Forelimb muscle (tissue), 1 donor: ENCODE measurements around the gene MB. TPM values are rescaled to one million over a fixed set of nuclear protein-coding genes. Genes with fewer than 3 reads are reported as not detected.
"Not testable (repeated sequence)": the region's sequence is repeated elsewhere in the genome, so short reads cannot be mapped to it uniquely, and the experiment has no call there.

Experiments
- DNase-seq: peaks from one replicate; pipeline ENCODE4 v3.0.0-alpha.2; 2013; ENCODE audit warnings: low read depth
- polyA plus RNA-seq: library from polyadenylated mRNA; unstranded; fragments of 120-200 nt; gene quantifications from one replicate; pipeline ENCODE4 v1.2.1, GENCODE V29; 2013; ENCODE audit not compliant: insufficient read length

MB gene
- polyA plus RNA-seq, 1 donor, result 403 TPM

DNA sequence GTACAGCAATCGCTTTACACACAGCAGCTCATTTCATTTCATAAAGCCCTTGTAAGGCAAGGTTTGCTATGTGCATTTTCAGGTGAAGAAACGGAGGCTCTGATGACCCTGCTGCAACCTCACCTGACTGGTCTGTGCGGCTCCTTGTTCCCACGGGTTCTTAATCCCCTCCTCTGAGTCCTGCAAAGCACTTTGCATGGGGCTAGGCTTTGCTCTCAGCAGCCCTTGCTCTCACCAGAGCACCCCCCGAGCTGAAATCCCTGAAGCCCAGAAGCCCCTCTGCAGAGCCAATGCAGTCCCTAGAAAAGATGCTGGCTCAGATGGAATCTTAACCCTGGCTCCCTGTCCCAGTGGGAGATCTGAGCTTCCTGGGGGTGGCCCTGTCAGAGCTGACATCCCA lies 20.1 kb upstream of the MB start:
- no peak for DNase-seq

DNA sequence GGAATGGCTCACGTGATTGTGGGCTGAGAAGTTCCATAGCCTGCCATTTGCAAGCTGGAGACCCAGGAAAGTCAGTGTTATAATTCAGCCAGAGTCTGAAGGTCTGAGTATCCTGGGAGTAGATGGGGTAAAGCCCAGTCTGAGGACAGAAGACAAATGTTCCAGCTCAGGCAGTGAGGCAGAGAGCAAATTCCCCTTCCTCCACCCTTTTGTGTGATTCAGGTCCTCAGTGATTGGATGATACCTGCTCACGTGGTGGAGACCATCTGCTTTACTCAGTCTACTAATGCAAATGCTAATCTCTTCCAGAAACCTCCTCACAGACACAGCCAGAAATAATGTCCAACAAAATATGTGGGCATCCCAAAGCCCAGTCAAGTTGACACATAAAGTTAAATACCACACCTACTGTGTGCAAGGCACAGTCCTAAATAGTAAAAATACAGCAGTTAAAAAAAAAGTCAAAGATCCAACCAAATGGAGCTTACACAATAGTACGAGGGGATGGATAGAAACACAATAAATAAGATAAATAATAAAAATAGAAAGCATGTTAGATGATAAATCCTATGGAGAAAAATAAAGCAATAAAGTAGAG lies 17.9 kb upstream of the MB start:
- no peak for DNase-seq

DNA sequence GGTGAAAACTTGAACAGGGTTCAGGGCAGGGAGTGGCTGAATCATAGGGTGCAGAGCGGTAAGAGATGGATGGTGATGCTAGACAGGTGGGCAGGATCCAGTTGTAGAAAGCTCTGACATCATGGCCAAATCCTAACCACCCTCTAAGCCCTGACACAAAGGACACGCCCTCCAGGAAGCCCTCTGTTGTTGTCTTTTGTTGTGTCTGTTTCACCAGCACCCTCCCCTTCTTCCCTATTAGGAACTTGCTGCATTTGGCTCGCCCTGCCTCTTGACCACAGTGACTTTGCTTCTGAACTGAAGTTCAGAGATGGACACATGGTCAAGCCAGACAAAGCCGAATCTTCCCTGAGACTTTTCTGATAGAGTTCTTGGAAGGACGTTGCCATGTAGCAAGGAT lies 16.9 kb upstream of the MB start:
- no peak for DNase-seq

DNA sequence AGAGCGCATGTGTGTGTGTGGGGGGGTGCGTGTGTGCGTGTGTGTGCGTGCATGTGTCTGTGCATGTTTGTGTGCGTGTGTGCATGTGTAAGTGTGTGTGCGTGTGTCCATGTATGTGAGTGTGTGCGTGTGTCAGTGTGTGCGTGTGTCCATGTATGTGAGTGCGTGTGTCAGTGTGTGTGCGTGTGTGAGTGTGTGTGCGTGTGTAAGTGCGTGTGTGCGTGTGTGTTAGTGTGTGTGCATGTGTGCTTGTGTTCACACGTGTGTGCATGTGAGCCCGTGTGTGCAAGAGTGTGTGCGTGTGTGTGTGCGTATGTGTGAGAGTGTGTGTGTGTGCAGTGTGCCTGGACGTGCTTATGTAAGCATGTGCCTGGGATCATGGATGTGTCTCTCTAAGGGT lies 16.4 kb upstream of the MB start:
- DNase-seq, result no peak

DNA sequence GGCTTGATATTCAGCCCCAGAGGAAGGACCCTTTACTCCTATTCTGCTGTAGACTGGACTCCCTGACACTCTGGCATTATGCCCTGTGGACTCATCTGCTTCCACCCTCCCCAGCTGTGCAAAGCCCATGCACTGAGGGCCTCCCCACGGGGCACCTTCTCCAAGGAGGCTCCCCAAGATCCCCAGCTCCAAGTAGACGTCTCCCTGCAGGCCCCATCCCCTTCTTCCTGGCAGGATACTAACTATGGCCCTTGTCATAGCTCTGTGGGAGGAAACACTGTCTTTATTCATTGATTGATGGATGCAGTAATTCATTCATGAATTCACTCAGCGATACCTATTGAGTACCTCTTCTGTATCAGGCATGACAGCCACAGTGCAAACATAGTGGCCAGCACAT lies 15.8 kb upstream of the MB start:
- DNase-seq, result no peak

DNA sequence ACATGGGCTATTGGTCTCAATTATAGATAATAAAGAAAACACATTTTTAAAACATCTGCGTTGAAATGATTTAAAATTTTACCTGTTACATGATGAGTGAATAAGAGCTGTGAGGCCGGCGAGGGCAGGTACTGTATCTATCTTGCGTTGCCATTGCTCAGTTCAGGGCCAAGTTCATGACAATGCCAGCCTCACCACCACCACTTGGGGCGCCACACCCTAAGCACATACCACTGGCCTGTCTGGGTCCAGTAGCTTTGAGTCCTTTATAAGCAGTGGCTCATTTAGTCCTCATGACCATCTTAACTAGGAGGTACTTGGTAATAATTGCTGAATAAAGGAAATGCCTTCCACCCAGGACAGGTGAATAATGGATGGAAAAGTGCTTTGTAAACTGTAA lies 14.5 kb upstream of the MB start:
- DNase-seq, result no peak

DNA sequence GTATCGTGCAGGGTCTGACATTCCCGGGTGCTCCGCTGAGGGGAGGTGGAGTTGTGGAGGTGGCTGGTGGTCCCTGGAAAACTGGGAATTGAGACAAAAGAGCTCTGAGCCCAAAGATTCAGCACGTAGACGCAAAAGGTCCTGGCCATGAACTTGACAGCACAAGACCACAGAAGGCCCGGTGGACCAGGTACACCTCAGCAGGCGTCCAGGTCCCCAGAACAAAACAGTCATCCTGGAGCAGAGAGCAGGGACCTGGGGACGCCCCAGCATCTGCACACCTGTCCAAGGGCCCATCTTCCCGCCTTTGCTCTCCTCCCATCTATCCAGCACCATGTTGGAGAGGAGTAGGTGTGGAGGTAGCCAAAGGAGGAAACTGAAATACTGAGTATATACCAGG lies 13.8 kb upstream of the MB start:
- DNase-seq, result no peak

DNA sequence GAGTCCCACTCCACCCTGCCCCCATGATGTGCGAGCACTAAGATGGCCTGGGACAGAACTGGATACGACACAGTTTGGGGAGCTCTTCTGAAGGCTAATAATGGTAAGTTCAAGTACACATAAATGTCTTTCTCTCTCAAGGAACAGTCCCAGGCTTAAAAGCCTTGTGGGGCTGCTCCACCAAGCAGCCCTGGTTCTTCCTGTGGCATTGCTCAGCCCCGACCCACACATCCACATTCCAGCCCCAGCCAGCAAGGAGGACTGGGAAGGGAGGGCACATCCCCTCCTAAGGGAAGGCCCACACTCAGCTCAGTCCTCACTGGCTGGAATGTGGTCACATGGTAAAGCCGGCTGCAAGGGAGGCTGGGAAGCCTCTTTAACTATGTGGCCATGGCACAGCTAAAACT lies 13.3 kb upstream of the MB start:
- DNase-seq, result no peak

DNA sequence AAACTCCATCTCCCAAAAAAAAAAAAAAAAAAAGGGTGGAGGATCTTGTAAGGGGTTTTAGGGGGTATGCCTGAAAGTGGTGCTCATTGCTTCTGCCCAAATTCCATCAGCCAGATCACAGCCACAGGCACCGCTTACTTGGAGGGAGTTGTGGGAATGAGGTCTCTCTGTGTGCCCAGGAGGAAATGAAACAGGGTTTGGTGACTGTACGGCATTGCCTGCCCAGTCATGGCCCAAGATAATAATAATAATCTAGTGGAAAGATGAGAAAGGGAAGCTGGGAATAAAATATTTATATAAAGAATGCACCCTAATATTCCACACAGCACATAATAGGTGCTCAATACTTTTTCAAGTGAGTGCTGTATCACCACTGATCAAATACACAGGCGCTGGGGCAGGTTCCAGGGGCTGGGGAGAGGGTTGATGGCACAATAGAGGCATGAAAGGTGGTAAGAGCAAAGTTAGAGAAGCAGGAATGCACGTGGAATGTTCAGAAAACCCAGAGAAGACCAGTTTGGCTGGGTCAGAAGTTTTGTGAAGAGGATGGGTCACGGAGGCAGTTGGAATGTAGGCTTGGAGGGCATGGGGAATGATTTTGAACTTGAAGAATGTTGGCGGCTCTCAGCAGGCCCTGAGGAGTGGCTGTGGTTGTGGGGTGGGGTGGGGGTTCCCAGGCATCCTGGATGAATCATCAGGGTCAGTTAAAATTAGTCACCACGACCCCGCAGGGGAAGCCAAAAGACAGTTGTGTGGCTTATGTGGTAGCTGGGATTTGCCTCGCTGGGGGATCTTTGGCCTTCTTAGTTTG lies 12.5 kb upstream of the MB start:
- DNase-seq, result no peak

DNA sequence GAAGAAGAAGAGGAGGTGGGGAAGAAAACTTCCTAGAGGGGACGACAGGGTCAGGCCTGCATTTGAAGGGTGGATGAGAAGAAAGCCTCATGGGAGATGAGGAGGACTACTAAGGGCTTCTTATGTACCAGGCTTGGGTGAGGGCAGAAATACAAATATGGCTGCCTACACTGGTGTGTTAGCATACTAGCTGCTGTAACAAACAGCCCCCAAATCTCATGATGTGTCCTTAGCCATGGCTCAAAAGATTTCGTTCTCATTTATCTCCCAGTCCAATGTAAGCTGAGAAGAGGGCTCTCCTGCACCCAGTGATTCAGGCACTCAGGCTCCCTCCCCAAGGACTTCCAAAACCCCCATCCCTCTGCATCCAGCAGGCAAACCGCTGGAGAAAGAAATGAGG lies 11.6 kb upstream of the MB start:
- no peak for DNase-seq

DNA sequence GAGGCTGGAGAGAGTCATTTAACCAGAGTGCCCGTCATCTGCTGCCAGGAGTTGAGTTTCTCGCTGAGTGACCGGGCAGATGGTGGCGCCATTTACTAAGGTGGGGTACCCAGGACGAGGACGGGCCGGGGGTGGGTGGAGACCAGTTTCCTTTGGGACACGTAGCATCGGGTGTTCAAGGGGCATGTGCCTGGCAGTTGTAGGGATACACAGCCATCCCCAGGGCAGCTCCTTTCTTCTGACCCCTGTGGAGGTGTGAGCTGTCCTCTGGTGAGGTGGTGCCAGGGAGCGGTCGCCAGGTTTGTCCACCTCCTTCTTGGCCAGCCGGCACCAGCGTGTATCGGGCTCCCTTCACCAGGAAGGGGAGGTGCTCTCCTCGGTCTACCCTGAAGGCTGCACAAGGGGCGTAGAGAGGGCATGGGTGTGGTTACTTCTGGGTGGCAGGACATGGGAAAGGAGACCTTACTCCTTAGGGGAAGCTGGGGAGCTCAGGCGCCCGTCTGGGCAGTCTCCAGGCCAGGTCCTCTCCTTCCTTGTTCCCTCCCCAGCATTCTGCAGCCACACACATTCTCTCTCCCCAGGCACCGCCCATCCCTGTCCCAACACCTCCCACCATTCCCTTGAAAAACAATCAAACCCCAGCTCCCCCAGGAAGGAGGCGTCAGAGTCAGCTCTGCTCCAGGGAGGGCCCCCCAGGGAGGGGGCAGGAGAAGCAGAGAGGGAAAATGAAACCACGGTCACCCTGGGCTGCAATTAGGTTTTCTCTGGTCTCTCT lies 10.3 kb upstream of the MB start:
- no peak for DNase-seq

DNA sequence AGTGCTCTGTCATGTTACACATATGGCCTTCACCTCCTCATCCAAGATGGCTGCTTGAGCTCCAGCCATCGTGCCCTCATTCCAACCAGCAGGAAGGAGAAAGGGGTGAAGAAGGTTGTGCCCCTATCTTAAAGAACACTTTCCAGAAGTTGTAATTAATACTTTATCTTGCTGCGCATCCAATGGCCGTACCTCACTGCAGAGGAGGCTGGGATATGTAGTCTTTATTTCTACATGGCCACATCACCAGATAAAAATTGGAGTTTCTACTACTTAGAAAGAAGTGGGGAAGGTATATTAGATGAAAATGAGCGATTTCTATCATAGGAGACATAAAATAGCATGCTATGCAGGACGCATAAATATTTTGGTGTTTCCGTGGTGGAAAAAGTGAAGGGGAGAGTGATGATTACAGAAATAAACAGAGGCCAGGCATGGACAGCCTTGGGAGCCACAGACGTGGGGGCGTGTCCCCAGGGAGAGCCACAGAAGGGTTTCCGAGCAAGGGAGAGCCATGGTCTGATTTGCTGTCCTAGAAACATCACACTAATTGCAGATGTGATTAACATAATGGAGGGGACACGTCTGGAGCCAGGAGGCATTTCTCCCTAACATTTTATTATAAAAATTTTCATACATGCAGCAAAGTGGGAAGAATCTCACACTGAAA lies 8.8 kb upstream of the MB start:
- DNase-seq, result no peak

DNA sequence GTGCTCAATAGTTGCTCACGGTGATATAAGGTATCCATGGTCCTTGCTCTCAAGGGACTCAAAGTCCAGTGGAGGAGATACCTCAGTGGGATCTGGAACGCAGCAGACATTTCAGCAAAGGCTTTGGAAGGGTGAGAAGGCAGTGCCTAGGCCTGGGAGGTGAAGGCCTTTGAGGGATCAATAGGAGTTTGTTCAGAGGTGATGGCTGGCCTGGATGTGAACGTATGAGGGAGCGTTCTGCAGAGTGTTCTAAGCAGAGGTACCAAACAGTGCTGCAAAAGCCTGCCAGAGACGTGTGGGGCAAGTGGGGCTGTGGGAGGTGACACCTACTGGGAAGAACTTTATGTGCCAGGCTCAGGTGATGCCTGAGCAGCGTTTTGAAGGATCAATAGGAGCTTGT lies 7.4 kb upstream of the MB start:
- DNase-seq, result no peak

DNA sequence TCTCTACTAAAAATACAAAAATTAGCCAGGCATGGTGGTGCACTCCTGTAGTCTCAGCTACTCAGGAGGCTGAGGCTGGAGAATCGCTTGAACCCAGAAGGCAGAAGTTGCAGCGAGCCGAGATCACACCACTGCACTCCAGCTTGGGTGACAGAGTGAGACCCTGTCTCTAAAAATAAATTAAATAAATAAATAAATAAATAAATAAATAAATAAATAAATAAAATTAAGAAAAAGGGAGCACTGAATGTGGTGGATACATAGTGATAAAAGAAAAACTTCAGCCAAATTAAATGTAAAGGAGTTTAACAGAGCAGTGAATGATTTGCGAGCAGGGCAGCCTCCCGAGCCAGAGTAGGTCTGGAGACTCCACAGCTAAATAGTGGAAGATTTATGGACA lies 6.8 kb upstream of the MB start:
- not testable (repeated sequence) for DNase-seq

DNA sequence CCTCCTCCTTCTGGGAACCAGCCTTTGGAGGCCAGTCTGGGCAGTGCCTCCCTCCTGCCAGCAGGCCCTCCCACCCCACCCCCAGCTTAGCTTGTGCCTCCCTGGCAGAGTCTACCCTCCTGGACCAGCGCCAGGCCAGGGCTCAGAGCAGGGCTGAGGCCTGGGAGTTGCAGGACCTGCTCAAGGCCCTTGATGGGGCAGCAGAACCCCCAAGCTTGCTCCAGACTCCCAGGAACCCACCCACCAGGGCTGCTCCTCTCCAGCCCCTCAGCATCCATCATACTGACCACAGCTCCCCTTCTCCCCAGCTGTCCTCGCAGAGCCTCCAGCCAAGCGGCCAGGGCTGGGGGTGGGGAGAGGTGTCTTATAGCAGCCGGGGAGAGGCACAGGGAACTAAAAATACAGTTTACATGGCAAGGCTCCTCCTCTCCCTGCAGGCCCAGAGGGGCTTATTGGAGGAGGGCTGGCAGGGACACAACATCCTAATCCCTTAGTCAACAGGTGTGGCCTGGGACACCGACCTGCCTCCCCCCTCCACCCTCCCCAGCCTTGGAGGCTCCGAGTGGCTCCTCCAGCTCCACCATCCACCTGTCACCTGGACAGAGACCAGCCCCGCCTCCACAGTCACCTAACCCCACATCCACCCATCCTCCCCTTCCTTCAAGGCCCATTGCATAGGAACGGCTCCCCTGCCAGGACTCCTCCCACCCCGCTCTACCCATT lies 5.2 kb upstream of the MB start:
- DNase-seq, result no peak

DNA sequence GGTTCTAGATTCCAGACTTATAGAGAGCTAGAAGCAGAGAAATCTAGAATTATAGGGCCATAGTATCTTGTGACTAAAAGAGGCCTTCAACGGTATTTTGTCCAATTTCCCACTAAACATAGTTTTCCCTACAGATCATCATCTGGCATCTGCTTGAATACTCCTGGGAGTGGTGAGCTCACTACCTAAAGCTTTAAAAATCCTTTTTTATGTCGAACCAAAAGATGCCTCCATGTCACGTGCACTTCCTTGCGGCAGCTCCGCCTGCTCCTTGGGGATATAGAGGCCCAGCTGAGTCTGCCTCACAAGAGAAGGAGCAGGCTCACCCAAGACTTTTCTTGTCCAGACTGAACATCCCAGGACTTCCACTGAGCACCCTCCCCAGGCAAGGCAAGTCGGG lies 4.3 kb upstream of the MB start:
- DNase-seq, result no peak

DNA sequence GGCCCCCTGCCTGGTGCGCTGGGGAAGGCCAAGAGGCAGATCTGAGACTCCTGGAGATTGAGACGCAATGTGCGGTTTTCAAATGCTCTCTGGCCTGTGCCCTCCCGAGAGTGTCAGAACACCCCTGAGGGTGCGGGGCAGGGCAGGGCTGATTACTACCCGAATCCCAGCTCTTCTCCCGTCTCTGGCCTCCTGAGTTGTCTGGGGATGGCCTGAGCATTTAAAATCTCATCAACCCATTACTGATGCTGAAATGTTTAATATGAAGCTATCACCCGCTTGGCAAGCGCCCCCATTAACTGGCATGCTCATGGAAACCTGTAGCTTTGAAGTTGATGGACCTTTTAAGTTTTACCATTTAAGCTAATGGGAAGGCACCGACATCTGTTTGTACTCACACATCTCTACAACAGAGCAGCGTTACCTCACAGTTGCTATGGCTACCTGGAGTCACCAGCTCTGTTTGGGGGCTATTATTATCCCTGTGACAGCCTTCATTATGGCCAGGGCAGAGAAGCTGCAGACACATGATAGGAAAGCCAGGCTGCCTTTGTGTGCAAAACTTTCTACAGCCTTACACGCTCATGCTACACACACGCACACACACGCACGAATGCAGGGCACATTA lies 3.6 kb upstream of the MB start:
- DNase-seq, result no peak

DNA sequence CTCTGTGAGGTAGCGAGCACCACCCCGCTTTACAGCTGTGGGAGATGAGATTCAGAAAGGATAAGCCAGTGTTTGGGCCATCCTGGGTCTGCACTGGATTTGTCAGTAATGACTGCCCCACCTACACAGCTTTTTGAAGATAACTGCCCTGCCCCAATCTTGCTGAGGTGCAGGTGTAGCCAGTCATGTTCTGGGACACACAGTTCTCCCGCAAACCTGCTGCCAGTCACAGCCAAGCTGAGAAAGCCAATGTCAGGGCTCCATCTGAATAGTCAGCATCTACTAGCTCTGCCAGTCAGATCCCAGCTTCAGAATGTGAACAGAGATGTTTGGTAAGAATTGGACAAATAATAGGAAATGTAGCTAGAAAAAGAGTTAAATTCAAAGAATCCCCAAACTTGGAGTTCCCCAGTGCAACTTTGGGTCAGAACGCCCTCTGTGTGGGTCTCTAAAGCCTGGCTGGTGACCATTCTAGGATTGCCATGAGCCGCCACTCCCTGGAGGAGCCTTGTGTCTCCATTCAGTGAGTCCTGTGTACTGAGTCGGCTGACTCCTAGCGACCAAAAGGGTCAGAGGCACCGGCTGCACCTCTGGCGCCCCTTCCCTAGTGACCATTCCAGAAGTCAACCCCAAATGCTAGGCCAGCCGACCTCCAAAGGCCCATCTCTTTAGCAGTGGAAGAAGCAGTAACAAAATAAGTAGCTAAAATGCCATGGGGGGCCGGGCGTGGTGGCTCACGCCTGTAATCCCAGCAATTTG lies 2.4 kb upstream of the MB start:
- no peak for DNase-seq

DNA sequence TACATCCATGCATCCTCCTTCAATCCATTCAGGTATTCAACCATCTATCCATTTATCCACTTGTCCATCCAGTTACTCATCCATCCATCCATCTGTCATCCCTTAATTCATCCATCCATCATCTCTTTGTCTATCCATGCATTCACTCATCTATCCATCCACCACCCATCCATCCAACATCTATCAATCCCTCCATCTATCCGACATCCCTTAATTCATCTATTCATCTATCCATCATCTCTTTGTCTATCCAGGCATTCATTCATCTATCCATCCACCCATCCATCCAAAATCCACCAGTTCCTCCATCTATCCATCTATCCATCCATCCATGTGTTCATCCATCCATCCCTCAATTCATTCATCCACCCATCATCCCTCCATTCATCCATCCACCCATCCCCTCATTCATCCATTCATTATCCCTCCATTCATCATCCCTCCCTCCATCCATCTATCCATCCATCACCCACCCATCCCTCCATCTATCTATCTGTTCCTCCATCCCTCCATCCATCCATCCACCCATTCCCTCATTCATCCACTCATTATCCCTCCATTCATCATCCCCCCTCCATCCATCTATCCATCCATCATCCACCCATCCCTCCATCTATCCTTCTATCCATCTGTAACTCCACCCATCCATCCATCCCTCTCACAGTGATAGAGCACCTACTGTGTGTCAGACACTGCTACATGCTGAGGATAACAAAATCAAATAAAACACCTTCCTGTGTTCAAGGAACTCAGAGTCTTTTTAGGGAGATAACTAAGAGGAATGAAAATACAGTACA lies 1.5 kb upstream of the MB start:
- no peak for DNase-seq

DNA sequence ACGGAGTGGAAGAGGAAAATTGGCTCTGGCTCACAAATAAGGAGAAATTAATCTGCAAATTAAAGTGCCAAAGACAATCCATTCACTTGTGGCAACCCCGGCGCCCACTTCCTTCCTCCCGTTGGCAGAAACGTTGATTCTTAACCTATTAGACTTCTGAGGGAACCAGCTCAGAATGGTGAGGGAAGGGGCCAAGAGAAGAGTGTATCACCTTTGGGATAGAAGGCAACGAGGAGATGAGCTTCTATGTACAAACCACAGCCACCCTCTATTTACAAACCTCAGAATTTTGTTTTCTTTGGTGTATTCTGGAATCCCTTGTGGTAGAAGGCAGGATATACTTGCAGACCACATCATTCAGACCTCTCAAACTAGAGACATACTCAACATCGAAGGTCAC lies 1.1 kb downstream of the MB start:
- no peak for DNase-seq
